Activated CD8-positive, alpha-beta T cell treated with anti-CD3 and anti-CD28 coated beads, Interleukin-2, amount 10 ng/mL, durations not matched to agents 7 days and 5 days (primary cell): ENCODE data around the gene CAMSAP1. TPM values are rescaled to one million over a fixed set of nuclear protein-coding genes. Genes with fewer than 3 reads are reported as not detected.

ENCODE experiments used
- ATAC-seq: fragments of 150-1000 bp; cut with Tn5 transposase; one replicate; pipeline ENCODE4 v1.10.0; 2021; ENCODE audit warnings: moderate library complexity
- CTCF ChIA-PET: fragments of 350-600 bp; sonication (Branson Sonifier 250); formaldehyde crosslinking; loops from one replicate; lab custom pipeline; 2021; ENCODE audit warnings: antibody characterized with exemption; lab: Charles Lee
- POLR2A ChIA-PET: fragments of 350-600 bp; sonication (Branson Sonifier 250); formaldehyde crosslinking; loops from one replicate; lab custom pipeline; 2021; ENCODE audit warnings: antibody characterized with exemption; lab: Charles Lee
- DNase-seq: peaks from one replicate; pipeline ENCODE4 v3.0.0-alpha.2; 2020
- H3K27ac Mint-ChIP-seq: one replicate; pipeline ENCODE4 v1.8.0; 2021; ENCODE audit warnings: mild to moderate bottlenecking, mixed read lengths
- H3K27me3 Mint-ChIP-seq: one replicate; pipeline ENCODE4 v1.8.0; 2021; ENCODE audit warnings: low read depth, mixed read lengths
- H3K36me3 Mint-ChIP-seq: one replicate; pipeline ENCODE4 v1.8.0; 2021; ENCODE audit warnings: low read depth, mixed read lengths
- H3K4me1 Mint-ChIP-seq: one replicate; pipeline ENCODE4 v1.8.0; 2021; ENCODE audit warnings: low read depth, mixed read lengths
- H3K4me3 Mint-ChIP-seq: one replicate; pipeline ENCODE4 v1.8.0; 2021; ENCODE audit warnings: mild to moderate bottlenecking, mixed read lengths
- H3K9me3 Mint-ChIP-seq: one replicate; pipeline ENCODE4 v1.8.0; 2022; ENCODE audit warnings: mixed read lengths; ENCODE audit not compliant: insufficient read depth
- total RNA-seq, 2 experiments: library from RNA; stranded (reverse); gene quantifications; one replicate each; pipeline ENCODE4 v1.2.3, GENCODE V29; 2021

CAMSAP1 gene
- total RNA-seq, 2 experiments from 2014 or later = 20.3 to 21.5 TPM

- Mint-ChIP-seq H3K9me3 (no peaks in the 10 kb centered on the region), H3K27me3 (no peaks in the 10 kb centered on the region), H3K4me3 (no peak overlapping the region), H3K36me3 (no peaks in the 10 kb centered on the region), H3K4me1 (no peaks in the 10 kb centered on the region), H3K27ac (no peak overlapping the region)
- ChIA-PET POLR2A (no interaction called here), CTCF (no interaction called here)
- ATAC-seq (no peak), DNase-seq (no peak)
These were observed 133.1 kb downstream of the CAMSAP1 start for GRCh38 chr9:135774239-135774747.

GRCh38 chr9:135773530-135774238 is 133.7 kb downstream of the CAMSAP1 start:
- no peaks in the 10 kb centered on the region for H3K36me3 Mint-ChIP-seq
- ChIA-PET CTCF (no interaction called here), POLR2A (no interaction called here)
- H3K27ac Mint-ChIP-seq = no peak overlapping the region
- H3K4me1 Mint-ChIP-seq = no peaks in the 10 kb centered on the region
- no peaks in the 10 kb centered on the region for H3K27me3 Mint-ChIP-seq
- no peak overlapping the region for H3K4me3 Mint-ChIP-seq
- ATAC-seq (peak; percentile 13), DNase-seq (no peak)
- peaks cover 3% of the 10 kb centered on the region for H3K9me3 Mint-ChIP-seq

GRCh38 chr9:135772702-135773493 is 134.4 kb downstream of the CAMSAP1 start:
- ATAC-seq (no peak), DNase-seq (no peak)
- CTCF ChIA-PET = no interaction called here
- H3K36me3 Mint-ChIP-seq = no peaks in the 10 kb centered on the region
- H3K4me1 Mint-ChIP-seq = no peaks in the 10 kb centered on the region
- peaks cover 3% of the 10 kb centered on the region for H3K9me3 Mint-ChIP-seq
- no peak overlapping the region for H3K4me3 Mint-ChIP-seq
- H3K27me3 Mint-ChIP-seq = no peaks in the 10 kb centered on the region
- POLR2A ChIA-PET = no interaction called here
- no peak overlapping the region for H3K27ac Mint-ChIP-seq

- Mint-ChIP-seq H3K9me3 (peaks cover 3% of the 10 kb centered on the region), H3K4me3 (no peak overlapping the region), H3K4me1 (no peaks in the 10 kb centered on the region), H3K27ac (no peak overlapping the region), H3K36me3 (no peaks in the 10 kb centered on the region), H3K27me3 (no peaks in the 10 kb centered on the region)
- ChIA-PET POLR2A (no interaction called here), CTCF (no interaction called here)
- ATAC-seq (peak; percentile 29), DNase-seq (no peak)
These were observed 135.2 kb downstream of the CAMSAP1 start for GRCh38 chr9:135772056-135772646.

GRCh38 chr9:135771401-135772051 is 135.8 kb downstream of the CAMSAP1 start:
- CTCF ChIA-PET = no interaction called here

GRCh38 chr9:135770771-135771170 is 136.6 kb downstream of the CAMSAP1 start:
- Mint-ChIP-seq H3K27me3 (no peaks in the 10 kb centered on the region), H3K36me3 (no peaks in the 10 kb centered on the region), H3K4me1 (no peaks in the 10 kb centered on the region), H3K4me3 (no peak overlapping the region), H3K9me3 (peaks cover 3% of the 10 kb centered on the region), H3K27ac (no peak overlapping the region)
- DNase-seq (no peak), ATAC-seq (no peak)
- ChIA-PET POLR2A (no interaction called here), CTCF (no interaction called here)

More at GRCh38 chr9:135771401-135772051, 135.8 kb downstream of the CAMSAP1 start:
- ATAC-seq = no peak
- Mint-ChIP-seq H3K27ac (no peak overlapping the region), H3K36me3 (no peaks in the 10 kb centered on the region), H3K9me3 (peaks cover 3% of the 10 kb centered on the region), H3K27me3 (no peaks in the 10 kb centered on the region), H3K4me3 (no peak overlapping the region), H3K4me1 (no peaks in the 10 kb centered on the region)
- DNase-seq = no peak
- POLR2A ChIA-PET = no interaction called here

GRCh38 chr9:135770203-135770535 is 137.2 kb downstream of the CAMSAP1 start:
- no peak for ATAC-seq
- Mint-ChIP-seq H3K4me1 (no peaks in the 10 kb centered on the region), H3K27me3 (no peaks in the 10 kb centered on the region), H3K27ac (no peak overlapping the region), H3K4me3 (no peak overlapping the region), H3K36me3 (no peaks in the 10 kb centered on the region), H3K9me3 (peaks cover 3% of the 10 kb centered on the region)
- ChIA-PET CTCF (no interaction called here), POLR2A (no interaction called here)
- DNase-seq = peak; percentile 22

- H3K4me1 Mint-ChIP-seq = no peaks in the 10 kb centered on the region
- DNase-seq (no peak), ATAC-seq (no peak)
- CTCF ChIA-PET = no interaction called here
- POLR2A ChIA-PET = interaction anchor here (0.7 kb wide), 1 partner anchor 70 kb away, joined by 3 read pairs; no protein-coding TSS in a partner anchor
- no peak overlapping the region for H3K27ac Mint-ChIP-seq
- no peak overlapping the region for H3K4me3 Mint-ChIP-seq
- no peaks in the 10 kb centered on the region for H3K27me3 Mint-ChIP-seq
- peaks cover 3% of the 10 kb centered on the region for H3K9me3 Mint-ChIP-seq
- H3K36me3 Mint-ChIP-seq = no peaks in the 10 kb centered on the region
These were observed 137.7 kb downstream of the CAMSAP1 start for GRCh38 chr9:135769489-135770202.

- H3K27ac Mint-ChIP-seq = no peak overlapping the region
- ChIA-PET POLR2A (no interaction called here), CTCF (no interaction called here)
- DNase-seq = no peak
- H3K9me3 Mint-ChIP-seq = peaks cover 3% of the 10 kb centered on the region
- no peaks in the 10 kb centered on the region for H3K4me1 Mint-ChIP-seq
- no peaks in the 10 kb centered on the region for H3K36me3 Mint-ChIP-seq
- no peak for ATAC-seq
- H3K27me3 Mint-ChIP-seq = no peaks in the 10 kb centered on the region
- H3K4me3 Mint-ChIP-seq = no peak overlapping the region
These were observed 138.7 kb downstream of the CAMSAP1 start for GRCh38 chr9:135768516-135769218.

GRCh38 chr9:135766707-135767106 is 140.6 kb downstream of the CAMSAP1 start:
- Mint-ChIP-seq H3K27ac (no peak overlapping the region), H3K27me3 (no peaks in the 10 kb centered on the region), H3K4me1 (no peaks in the 10 kb centered on the region), H3K9me3 (peaks cover 3% of the 10 kb centered on the region), H3K4me3 (no peak overlapping the region), H3K36me3 (no peaks in the 10 kb centered on the region)
- ATAC-seq = no peak
- POLR2A ChIA-PET = no interaction called here
- CTCF ChIA-PET = no interaction called here
- no peak for DNase-seq

GRCh38 chr9:135766251-135766650 is 141.1 kb downstream of the CAMSAP1 start:
- Mint-ChIP-seq H3K4me3 (no peak overlapping the region), H3K27ac (no peak overlapping the region), H3K4me1 (no peaks in the 10 kb centered on the region), H3K27me3 (no peaks in the 10 kb centered on the region), H3K9me3 (peaks cover 3% of the 10 kb centered on the region), H3K36me3 (no peaks in the 10 kb centered on the region)
- ATAC-seq (no peak), DNase-seq (no peak)
- CTCF ChIA-PET = no interaction called here
- POLR2A ChIA-PET = no interaction called here
